ENCODE results near the gene LMNB1.
A peak's percentile ranks its signal among the peaks of the same experiment; 100 is the strongest.
"Not testable (repeated sequence)": the region's sequence is repeated elsewhere in the genome, so short reads cannot be mapped to it uniquely, and the experiment has no call there.

The LMNB1 gene

GRCh38 chr5:126801992-126802294, 25.0 kb downstream of the LMNB1 start:
- Histone ChIP-seq H3K4me2 (no peak overlapping the region), H3K27me3 (no peaks in the 10 kb centered on the region), H4K20me1 (peaks cover 99% of the 10 kb centered on the region), H3K9me3 (no peaks in the 10 kb centered on the region), H3K9ac (no peak overlapping the region), H3K4me1 (peaks cover 66% of the 10 kb centered on the region), H3K36me3 (peaks cover 57% of the 10 kb centered on the region), H3K27ac (no peak overlapping the region), H3K4me3 (no peak overlapping the region)
- no peak for TF ChIP-seq Cebpa-rat (IDR thresholded peaks at IDR 0.05)

GRCh38 chr5:126805063-126805462, 28.1 kb downstream of the LMNB1 start:
- peaks cover 65% of the 10 kb centered on the region for H3K36me3 ChIP-seq
- H3K9me3 ChIP-seq: no peaks in the 10 kb centered on the region

GRCh38 chr5:126808521-126808988, 31.6 kb downstream of the LMNB1 start:
- Histone ChIP-seq H3K27ac (peak overlapping the region; percentile 45; the same call in 1 of the 2 replicates), H4K20me1 (peaks cover 73% of the 10 kb centered on the region), H3K36me3 (peaks cover 97% of the 10 kb centered on the region), H3K4me1 (peaks cover 42% of the 10 kb centered on the region), H3K9ac (no peak overlapping the region), H3K9me3 (no peaks in the 10 kb centered on the region), H3K4me3 (no peak overlapping the region), H3K27me3 (no peaks in the 10 kb centered on the region), H3K4me2 (peak overlapping the region; percentile 20; the same call in 1 of the 2 replicates)
- no peak for TF ChIP-seq Cebpa-rat (IDR thresholded peaks at IDR 0.05)

More at GRCh38 chr5:126805063-126805462, 28.1 kb downstream of the LMNB1 start:
- Histone ChIP-seq H3K27me3 (no peaks in the 10 kb centered on the region), H4K20me1 (peaks cover 90% of the 10 kb centered on the region), H3K9ac (no peak overlapping the region), H3K4me3 (no peak overlapping the region), H3K4me2 (no peak overlapping the region), H3K4me1 (peaks cover 70% of the 10 kb centered on the region), H3K27ac (no peak overlapping the region)
- TF ChIP-seq Cebpa-rat (IDR thresholded peaks at IDR 0.05): no peak

- Histone ChIP-seq H3K27me3 (no peaks in the 10 kb centered on the region), H3K9ac (no peak overlapping the region), H4K20me1 (peaks cover 73% of the 10 kb centered on the region), H3K4me2 (no peak overlapping the region), H3K27ac (no peak overlapping the region), H3K9me3 (no peaks in the 10 kb centered on the region), H3K4me1 (peaks cover 28% of the 10 kb centered on the region), H3K4me3 (no peak overlapping the region), H3K36me3 (peaks cover 97% of the 10 kb centered on the region)
- TF ChIP-seq Cebpa-rat (IDR thresholded peaks at IDR 0.05): no peak
Measured at GRCh38 chr5:126809916-126810315, 33.0 kb downstream of the LMNB1 start.

- H4K20me1 ChIP-seq: peaks cover 71% of the 10 kb centered on the region
- no peak for TF ChIP-seq Cebpa-rat (IDR thresholded peaks at IDR 0.05)
- no peak overlapping the region for H3K9ac ChIP-seq
- peaks cover 25% of the 10 kb centered on the region for H3K4me1 ChIP-seq
- no peak overlapping the region for H3K4me2 ChIP-seq
- H3K4me3 ChIP-seq: no peak overlapping the region
- no peaks in the 10 kb centered on the region for H3K9me3 ChIP-seq
- H3K27ac ChIP-seq: no peak overlapping the region
- no peaks in the 10 kb centered on the region for H3K27me3 ChIP-seq
- H3K36me3 ChIP-seq: peaks cover 97% of the 10 kb centered on the region
Measured at GRCh38 chr5:126810596-126811380, 33.9 kb downstream of the LMNB1 start.

- no peak overlapping the region for H3K4me2 ChIP-seq
- peaks cover 69% of the 10 kb centered on the region for H4K20me1 ChIP-seq
- H3K4me3 ChIP-seq: no peak overlapping the region
- no peaks in the 10 kb centered on the region for H3K9me3 ChIP-seq
- peaks cover 16% of the 10 kb centered on the region for H3K4me1 ChIP-seq
- no peak overlapping the region for H3K27ac ChIP-seq
- H3K36me3 ChIP-seq: peaks cover 97% of the 10 kb centered on the region
- no peaks in the 10 kb centered on the region for H3K27me3 ChIP-seq
- no peak overlapping the region for H3K9ac ChIP-seq
- no peak for TF ChIP-seq Cebpa-rat (IDR thresholded peaks at IDR 0.05)
Measured at GRCh38 chr5:126811515-126812198, 34.7 kb downstream of the LMNB1 start.

GRCh38 chr5:126812199-126812570, 35.2 kb downstream of the LMNB1 start:
- Histone ChIP-seq H3K4me2 (no peak overlapping the region), H3K9me3 (no peaks in the 10 kb centered on the region), H3K36me3 (peaks cover 97% of the 10 kb centered on the region), H4K20me1 (peaks cover 70% of the 10 kb centered on the region), H3K27ac (no peak overlapping the region), H3K9ac (no peak overlapping the region), H3K4me3 (no peak overlapping the region), H3K27me3 (no peaks in the 10 kb centered on the region), H3K4me1 (peaks cover 11% of the 10 kb centered on the region)
- no peak for TF ChIP-seq Cebpa-rat (IDR thresholded peaks at IDR 0.05)

GRCh38 chr5:126813799-126814198, 36.9 kb downstream of the LMNB1 start:
- H3K4me1 ChIP-seq, H3K9me3 ChIP-seq, H3K9ac ChIP-seq, H3K4me3 ChIP-seq, H3K27me3 ChIP-seq, H3K27ac ChIP-seq, H3K4me2 ChIP-seq: not testable (repeated sequence)
- H4K20me1 ChIP-seq: peaks cover 69% of the 10 kb centered on the region
- H3K36me3 ChIP-seq: peaks cover 100% of the 10 kb centered on the region

GRCh38 chr5:126814721-126815404, 37.9 kb downstream of the LMNB1 start:
- H3K27ac ChIP-seq: no peak overlapping the region
- H3K4me3 ChIP-seq: no peak overlapping the region
- H3K27me3 ChIP-seq: no peaks in the 10 kb centered on the region
- no peaks in the 10 kb centered on the region for H3K9me3 ChIP-seq
- H4K20me1 ChIP-seq: peaks cover 60% of the 10 kb centered on the region
- no peaks in the 10 kb centered on the region for H3K4me1 ChIP-seq
- H3K36me3 ChIP-seq: peaks cover 100% of the 10 kb centered on the region
- no peak overlapping the region for H3K9ac ChIP-seq
- no peak overlapping the region for H3K4me2 ChIP-seq
- no peak for TF ChIP-seq Cebpa-rat (IDR thresholded peaks at IDR 0.05)

GRCh38 chr5:126816649-126817048, 39.7 kb downstream of the LMNB1 start:
- no peak overlapping the region for H3K9ac ChIP-seq
- H3K27me3 ChIP-seq: no peaks in the 10 kb centered on the region
- TF ChIP-seq Cebpa-rat (IDR thresholded peaks at IDR 0.05): no peak
- H3K4me2 ChIP-seq: no peak overlapping the region
- H3K4me1 ChIP-seq: no peaks in the 10 kb centered on the region
- peaks cover 59% of the 10 kb centered on the region for H4K20me1 ChIP-seq
- H3K27ac ChIP-seq: no peak overlapping the region
- no peaks in the 10 kb centered on the region for H3K9me3 ChIP-seq
- H3K36me3 ChIP-seq: peaks cover 100% of the 10 kb centered on the region
- no peak overlapping the region for H3K4me3 ChIP-seq

All from BLaER1 (cell line).